ENCODE measurements around the gene VSIG10.
A peak's percentile ranks its signal among the peaks of the same experiment; 100 is the strongest.

The VSIG10 gene

GRCh38 chr12:118035190-118036041, 68.4 kb downstream of the VSIG10 start:
- Mint-ChIP-seq H3K9me3 (no peaks in the 10 kb centered on the region), H3K27me3 (ENCODE audit: low read depth, poor library complexity) (no peaks in the 10 kb centered on the region), H3K4me3 (no peak overlapping the region), H3K4me1 (no peaks in the 10 kb centered on the region), H3K27ac (peak overlapping the region; percentile 88), H3K36me3 (ENCODE audit: low read depth) (peaks cover 47% of the 10 kb centered on the region)
- TF ChIP-seq, protein P1, sequence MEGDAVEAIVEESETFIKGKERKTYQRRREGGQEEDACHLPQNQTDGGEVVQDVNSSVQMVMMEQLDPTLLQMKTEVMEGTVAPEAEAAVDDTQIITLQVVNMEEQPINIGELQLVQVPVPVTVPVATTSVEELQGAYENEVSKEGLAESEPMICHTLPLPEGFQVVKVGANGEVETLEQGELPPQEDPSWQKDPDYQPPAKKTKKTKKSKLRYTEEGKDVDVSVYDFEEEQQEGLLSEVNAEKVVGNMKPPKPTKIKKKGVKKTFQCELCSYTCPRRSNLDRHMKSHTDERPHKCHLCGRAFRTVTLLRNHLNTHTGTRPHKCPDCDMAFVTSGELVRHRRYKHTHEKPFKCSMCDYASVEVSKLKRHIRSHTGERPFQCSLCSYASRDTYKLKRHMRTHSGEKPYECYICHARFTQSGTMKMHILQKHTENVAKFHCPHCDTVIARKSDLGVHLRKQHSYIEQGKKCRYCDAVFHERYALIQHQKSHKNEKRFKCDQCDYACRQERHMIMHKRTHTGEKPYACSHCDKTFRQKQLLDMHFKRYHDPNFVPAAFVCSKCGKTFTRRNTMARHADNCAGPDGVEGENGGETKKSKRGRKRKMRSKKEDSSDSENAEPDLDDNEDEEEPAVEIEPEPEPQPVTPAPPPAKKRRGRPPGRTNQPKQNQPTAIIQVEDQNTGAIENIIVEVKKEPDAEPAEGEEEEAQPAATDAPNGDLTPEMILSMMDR (IDR thresholded peaks at IDR 0.05), result no peak
- DNase-seq, result no peak

- no peak overlapping the region for H3K4me3 Mint-ChIP-seq
- DNase-seq, result peak; percentile 12
- H3K27me3 Mint-ChIP-seq (ENCODE audit: low read depth, poor library complexity), result no peaks in the 10 kb centered on the region
- peak overlapping the region; percentile 47 for H3K27ac Mint-ChIP-seq
- H3K4me1 Mint-ChIP-seq, result no peaks in the 10 kb centered on the region
- TF ChIP-seq, protein P1 (IDR thresholded peaks at IDR 0.05), result peak; percentile 26
- H3K9me3 Mint-ChIP-seq, result no peaks in the 10 kb centered on the region
- H3K36me3 Mint-ChIP-seq (ENCODE audit: low read depth), result peaks cover 55% of the 10 kb centered on the region
These were observed 69.2 kb downstream of the VSIG10 start for GRCh38 chr12:118034429-118035189.

- Mint-ChIP-seq H3K36me3 (ENCODE audit: low read depth) (peaks cover 54% of the 10 kb centered on the region), H3K4me1 (no peaks in the 10 kb centered on the region), H3K4me3 (no peak overlapping the region), H3K27ac (peak overlapping the region; percentile 47), H3K27me3 (ENCODE audit: low read depth, poor library complexity) (no peaks in the 10 kb centered on the region), H3K9me3 (no peaks in the 10 kb centered on the region)
- TF ChIP-seq, protein P1 (IDR thresholded peaks at IDR 0.05), result no peak
- no peak for DNase-seq
These were observed 69.9 kb downstream of the VSIG10 start for GRCh38 chr12:118033902-118034301.

- peak overlapping the region; percentile 87 for H3K27ac Mint-ChIP-seq
- H3K27me3 Mint-ChIP-seq (ENCODE audit: low read depth, poor library complexity), result no peaks in the 10 kb centered on the region
- TF ChIP-seq, protein P1 (IDR thresholded peaks at IDR 0.05), result no peak
- DNase-seq, result no peak
- H3K4me1 Mint-ChIP-seq, result no peaks in the 10 kb centered on the region
- no peak overlapping the region for H3K4me3 Mint-ChIP-seq
- no peaks in the 10 kb centered on the region for H3K9me3 Mint-ChIP-seq
- peaks cover 55% of the 10 kb centered on the region for H3K36me3 Mint-ChIP-seq (ENCODE audit: low read depth)
These were observed 70.5 kb downstream of the VSIG10 start for GRCh38 chr12:118033323-118033722.

- Mint-ChIP-seq H3K27me3 (ENCODE audit: low read depth, poor library complexity) (no peaks in the 10 kb centered on the region), H3K4me1 (no peaks in the 10 kb centered on the region), H3K27ac (peak overlapping the region; percentile 11), H3K36me3 (ENCODE audit: low read depth) (peaks cover 54% of the 10 kb centered on the region), H3K4me3 (no peak overlapping the region), H3K9me3 (no peaks in the 10 kb centered on the region)
- TF ChIP-seq, protein P1 (IDR thresholded peaks at IDR 0.05), result no peak
- DNase-seq, result no peak
These were observed 71.6 kb downstream of the VSIG10 start for GRCh38 chr12:118032188-118032587.

Data from nephron progenitor cell (in vitro differentiated cells).